ENCODE results near the gene UBE2R2. TPM values are rescaled to one million over a fixed set of nuclear protein-coding genes. Genes with fewer than 3 reads are reported as not detected.

UBE2R2 gene
- total and polyA plus RNA-seq, 10 of the 15 experiments (the other 5 are each of a cell fraction or from before 2014, with no cell fraction given): 7.2 to 32.8 (median 17.2) TPM

DNA sequence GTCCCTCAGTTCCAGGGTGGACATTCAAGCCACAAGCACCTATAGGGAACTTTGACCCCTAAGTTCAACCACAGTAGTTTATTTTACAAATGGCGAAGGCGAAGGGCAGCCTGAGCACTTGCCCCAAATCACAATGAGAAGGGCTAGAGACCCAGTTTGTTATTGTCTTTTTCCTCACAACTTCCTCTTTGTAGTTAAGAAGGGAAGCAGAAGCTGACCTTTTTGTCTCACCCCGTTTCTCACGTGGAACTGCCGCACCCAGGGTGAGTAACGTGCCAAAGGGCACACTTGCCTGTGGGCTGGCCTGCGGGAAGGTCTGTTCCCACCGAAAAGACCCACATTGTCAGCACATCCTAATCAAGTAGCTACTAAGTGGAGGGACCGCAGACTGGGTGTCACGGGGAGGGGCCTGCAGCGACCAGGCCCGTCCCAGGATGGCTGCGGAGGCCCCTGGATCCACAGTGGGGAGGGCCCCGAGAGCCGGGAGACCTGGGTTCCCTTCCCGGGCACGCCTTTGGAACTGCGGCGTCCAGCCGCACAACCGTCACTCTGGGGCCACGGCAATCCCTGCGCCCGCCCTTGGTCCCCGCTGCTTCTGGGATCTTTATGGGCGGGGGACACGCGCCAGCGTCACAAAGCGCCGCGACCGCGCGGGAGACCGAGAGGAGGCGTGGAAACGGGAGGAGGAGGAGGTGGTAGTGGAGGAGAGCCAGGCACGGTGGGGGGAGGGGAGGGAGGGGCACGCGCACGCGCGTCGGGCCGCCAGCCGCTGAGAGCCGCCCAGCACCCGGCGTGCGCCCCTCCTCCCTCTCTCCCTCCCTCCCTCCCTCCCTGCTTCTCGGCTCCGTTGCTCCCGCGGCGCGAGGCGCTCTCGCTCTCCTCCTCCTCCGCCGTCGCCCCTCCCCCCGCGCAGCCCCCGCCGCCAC lies at the start of gene UBE2R2 (continued):
- TF ChIP-seq PML (IDR thresholded peaks at IDR 0.05; ENCODE audit: low read length): 0 out of 2 replicates have a peak, but pooled peaks have one; percentile 24
- 0 out of 2 replicates have a peak, but pooled peaks have one; percentile 14 for TF ChIP-seq TAF1 (IDR thresholded peaks at IDR 0.05; ENCODE audit: borderline replicate concordance, low read depth, low read length)
- TF ChIP-seq, protein P1, sequence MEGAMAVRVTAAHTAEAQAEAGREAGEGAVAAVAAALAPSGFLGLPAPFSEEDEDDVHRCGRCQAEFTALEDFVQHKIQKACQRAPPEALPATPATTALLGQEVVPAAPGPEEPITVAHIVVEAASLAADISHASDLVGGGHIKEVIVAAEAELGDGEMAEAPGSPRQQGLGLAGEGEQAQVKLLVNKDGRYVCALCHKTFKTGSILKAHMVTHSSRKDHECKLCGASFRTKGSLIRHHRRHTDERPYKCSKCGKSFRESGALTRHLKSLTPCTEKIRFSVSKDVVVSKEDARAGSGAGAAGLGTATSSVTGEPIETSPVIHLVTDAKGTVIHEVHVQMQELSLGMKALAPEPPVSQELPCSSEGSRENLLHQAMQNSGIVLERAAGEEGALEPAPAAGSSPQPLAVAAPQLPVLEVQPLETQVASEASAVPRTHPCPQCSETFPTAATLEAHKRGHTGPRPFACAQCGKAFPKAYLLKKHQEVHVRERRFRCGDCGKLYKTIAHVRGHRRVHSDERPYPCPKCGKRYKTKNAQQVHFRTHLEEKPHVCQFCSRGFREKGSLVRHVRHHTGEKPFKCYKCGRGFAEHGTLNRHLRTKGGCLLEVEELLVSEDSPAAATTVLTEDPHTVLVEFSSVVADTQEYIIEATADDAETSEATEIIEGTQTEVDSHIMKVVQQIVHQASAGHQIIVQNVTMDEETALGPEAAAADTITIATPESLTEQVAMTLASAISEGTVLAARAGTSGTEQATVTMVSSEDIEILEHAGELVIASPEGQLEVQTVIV (IDR thresholded peaks at IDR 0.05; ENCODE audit: borderline replicate concordance, partially characterized antibody): no peak
- 0 out of 4 replicates have a peak, but pooled peaks of 1 of the 2 experiments have one; percentile 42 for TF ChIP-seq EP300 (IDR thresholded peaks at IDR 0.05; ENCODE audit: borderline replicate concordance in 1 of 2, control insufficient read depth in 1 of 2, low read depth in 2 of 2, low read length in 2 of 2)
- peak; percentile 63 for TF ChIP-seq NRF1 (conservative IDR thresholded peaks at IDR 0.05; ENCODE audit: low read depth, low read length)
- TF ChIP-seq STAT1 (conservative IDR thresholded peaks at IDR 0.05): peak; percentile 66; the same call in 1 of the 2 replicates
- TF ChIP-seq SMAD5 (IDR thresholded peaks at IDR 0.05; ENCODE audit: low read depth): peak; percentile 63; the same call in 1 of the 2 replicates
- TF ChIP-seq JUND (IDR thresholded peaks at IDR 0.05; ENCODE audit: low read depth, low read length): no peak
- no peak for TF ChIP-seq TBL1XR1 (IDR thresholded peaks at IDR 0.05; ENCODE audit: low read depth, low read length)
- TF ChIP-seq SRF (IDR thresholded peaks at IDR 0.05; ENCODE audit: low read depth in 2 of 2, low read length in 2 of 2): 0 out of 4 replicates have a peak, but pooled peaks of 1 of the 2 experiments have one; percentile 3
- TF ChIP-seq DPF2 (IDR thresholded peaks at IDR 0.05): peak; percentile 90
- TF ChIP-seq RBBP5 (conservative IDR thresholded peaks at IDR 0.05): no peak
- TF ChIP-seq CHD2 (IDR thresholded peaks at IDR 0.05; ENCODE audit: borderline replicate concordance, low read depth, low read length): peak; percentile 77
- TF ChIP-seq, protein P2, sequence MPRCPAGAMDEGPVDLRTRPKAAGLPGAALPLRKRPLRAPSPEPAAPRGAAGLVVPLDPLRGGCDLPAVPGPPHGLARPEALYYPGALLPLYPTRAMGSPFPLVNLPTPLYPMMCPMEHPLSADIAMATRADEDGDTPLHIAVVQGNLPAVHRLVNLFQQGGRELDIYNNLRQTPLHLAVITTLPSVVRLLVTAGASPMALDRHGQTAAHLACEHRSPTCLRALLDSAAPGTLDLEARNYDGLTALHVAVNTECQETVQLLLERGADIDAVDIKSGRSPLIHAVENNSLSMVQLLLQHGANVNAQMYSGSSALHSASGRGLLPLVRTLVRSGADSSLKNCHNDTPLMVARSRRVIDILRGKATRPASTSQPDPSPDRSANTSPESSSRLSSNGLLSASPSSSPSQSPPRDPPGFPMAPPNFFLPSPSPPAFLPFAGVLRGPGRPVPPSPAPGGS (IDR thresholded peaks at IDR 0.05; ENCODE audit: borderline replicate concordance, insufficient read depth, low read depth, low read length, poor library complexity, severe bottlenecking): peak; percentile 50
- TF ChIP-seq, protein P3, sequence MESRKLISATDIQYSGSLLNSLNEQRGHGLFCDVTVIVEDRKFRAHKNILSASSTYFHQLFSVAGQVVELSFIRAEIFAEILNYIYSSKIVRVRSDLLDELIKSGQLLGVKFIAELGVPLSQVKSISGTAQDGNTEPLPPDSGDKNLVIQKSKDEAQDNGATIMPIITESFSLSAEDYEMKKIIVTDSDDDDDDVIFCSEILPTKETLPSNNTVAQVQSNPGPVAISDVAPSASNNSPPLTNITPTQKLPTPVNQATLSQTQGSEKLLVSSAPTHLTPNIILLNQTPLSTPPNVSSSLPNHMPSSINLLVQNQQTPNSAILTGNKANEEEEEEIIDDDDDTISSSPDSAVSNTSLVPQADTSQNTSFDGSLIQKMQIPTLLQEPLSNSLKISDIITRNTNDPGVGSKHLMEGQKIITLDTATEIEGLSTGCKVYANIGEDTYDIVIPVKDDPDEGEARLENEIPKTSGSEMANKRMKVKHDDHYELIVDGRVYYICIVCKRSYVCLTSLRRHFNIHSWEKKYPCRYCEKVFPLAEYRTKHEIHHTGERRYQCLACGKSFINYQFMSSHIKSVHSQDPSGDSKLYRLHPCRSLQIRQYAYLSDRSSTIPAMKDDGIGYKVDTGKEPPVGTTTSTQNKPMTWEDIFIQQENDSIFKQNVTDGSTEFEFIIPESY (IDR thresholded peaks at IDR 0.05): no peak; the same call in 1 of the 2 replicates
- no peak for TF ChIP-seq JUNB (IDR thresholded peaks at IDR 0.05)
- no peak for TF ChIP-seq RAD21 (IDR thresholded peaks at IDR 0.05; ENCODE audit: insufficient read depth, low read depth, low read length)
- peak; percentile 46; the same call in 1 of the 2 replicates for TF ChIP-seq RAD51 (IDR thresholded peaks at IDR 0.05)
- TF ChIP-seq EED (IDR thresholded peaks at IDR 0.05; ENCODE audit: low read depth): peak; percentile 72
- TF ChIP-seq, protein P4, sequence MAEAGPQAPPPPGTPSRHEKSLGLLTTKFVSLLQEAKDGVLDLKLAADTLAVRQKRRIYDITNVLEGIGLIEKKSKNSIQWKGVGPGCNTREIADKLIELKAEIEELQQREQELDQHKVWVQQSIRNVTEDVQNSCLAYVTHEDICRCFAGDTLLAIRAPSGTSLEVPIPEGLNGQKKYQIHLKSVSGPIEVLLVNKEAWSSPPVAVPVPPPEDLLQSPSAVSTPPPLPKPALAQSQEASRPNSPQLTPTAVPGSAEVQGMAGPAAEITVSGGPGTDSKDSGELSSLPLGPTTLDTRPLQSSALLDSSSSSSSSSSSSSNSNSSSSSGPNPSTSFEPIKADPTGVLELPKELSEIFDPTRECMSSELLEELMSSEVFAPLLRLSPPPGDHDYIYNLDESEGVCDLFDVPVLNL (IDR thresholded peaks at IDR 0.05; ENCODE audit: low read depth, low read length): no peak
- 0 out of 2 replicates have a peak, but pooled peaks have one; percentile 64 for TF ChIP-seq SIN3A (IDR thresholded peaks at IDR 0.05; ENCODE audit: low read depth, low read length)
- 0 out of 2 replicates have a peak, but pooled peaks have one; percentile 41 for TF ChIP-seq ZNF207 (IDR thresholded peaks at IDR 0.05; ENCODE audit: borderline replicate concordance)
- peak; percentile 71 for TF ChIP-seq LARP7 (IDR thresholded peaks at IDR 0.05)

All from GM12878 (cell line).